ENCODE data around the gene PARD3B. TPM values are rescaled to one million over a fixed set of nuclear protein-coding genes. Genes with fewer than 3 reads are reported as not detected.

PARD3B gene
- total RNA-seq, 1 experiment from 2014 or later = 2.0 TPM

DNA sequence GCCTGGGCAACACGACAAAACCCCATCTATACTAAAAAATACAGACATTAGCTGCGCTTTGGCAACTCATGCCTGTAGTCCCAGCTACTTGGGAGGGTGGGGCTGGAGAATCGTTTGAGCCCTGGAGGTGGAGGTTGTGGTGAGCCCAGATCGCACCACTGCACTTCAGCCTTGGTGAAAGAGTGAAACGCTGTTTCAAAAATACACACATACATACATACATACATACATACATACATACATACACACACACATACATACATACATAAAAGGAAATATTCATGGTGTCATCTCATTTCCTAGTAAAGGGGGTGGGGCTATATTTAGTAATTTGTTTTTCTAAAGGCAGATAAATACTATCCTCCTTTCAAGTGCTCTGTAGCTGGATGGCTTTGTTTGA, 205.1 kb downstream of the PARD3B start (continued):
- TF ChIP-seq, protein P1, sequence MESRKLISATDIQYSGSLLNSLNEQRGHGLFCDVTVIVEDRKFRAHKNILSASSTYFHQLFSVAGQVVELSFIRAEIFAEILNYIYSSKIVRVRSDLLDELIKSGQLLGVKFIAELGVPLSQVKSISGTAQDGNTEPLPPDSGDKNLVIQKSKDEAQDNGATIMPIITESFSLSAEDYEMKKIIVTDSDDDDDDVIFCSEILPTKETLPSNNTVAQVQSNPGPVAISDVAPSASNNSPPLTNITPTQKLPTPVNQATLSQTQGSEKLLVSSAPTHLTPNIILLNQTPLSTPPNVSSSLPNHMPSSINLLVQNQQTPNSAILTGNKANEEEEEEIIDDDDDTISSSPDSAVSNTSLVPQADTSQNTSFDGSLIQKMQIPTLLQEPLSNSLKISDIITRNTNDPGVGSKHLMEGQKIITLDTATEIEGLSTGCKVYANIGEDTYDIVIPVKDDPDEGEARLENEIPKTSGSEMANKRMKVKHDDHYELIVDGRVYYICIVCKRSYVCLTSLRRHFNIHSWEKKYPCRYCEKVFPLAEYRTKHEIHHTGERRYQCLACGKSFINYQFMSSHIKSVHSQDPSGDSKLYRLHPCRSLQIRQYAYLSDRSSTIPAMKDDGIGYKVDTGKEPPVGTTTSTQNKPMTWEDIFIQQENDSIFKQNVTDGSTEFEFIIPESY (IDR thresholded peaks at IDR 0.05; ENCODE audit: extremely low read depth, insufficient replicate concordance, low read length) = no peak
- TF ChIP-seq CBX3 (IDR thresholded peaks at IDR 0.05; ENCODE audit: low read depth) (no peak), ZFX (IDR thresholded peaks at IDR 0.05) (no peak), RAD21 (IDR thresholded peaks at IDR 0.05; ENCODE audit: low read depth) (no peak), SP1 (IDR thresholded peaks at IDR 0.05; ENCODE audit: low read depth) (no peak), SRF (IDR thresholded peaks at IDR 0.05; ENCODE audit: low read depth) (no peak), ELF1 (IDR thresholded peaks at IDR 0.05; ENCODE audit: borderline replicate concordance, low read depth) (no peak)

DNA sequence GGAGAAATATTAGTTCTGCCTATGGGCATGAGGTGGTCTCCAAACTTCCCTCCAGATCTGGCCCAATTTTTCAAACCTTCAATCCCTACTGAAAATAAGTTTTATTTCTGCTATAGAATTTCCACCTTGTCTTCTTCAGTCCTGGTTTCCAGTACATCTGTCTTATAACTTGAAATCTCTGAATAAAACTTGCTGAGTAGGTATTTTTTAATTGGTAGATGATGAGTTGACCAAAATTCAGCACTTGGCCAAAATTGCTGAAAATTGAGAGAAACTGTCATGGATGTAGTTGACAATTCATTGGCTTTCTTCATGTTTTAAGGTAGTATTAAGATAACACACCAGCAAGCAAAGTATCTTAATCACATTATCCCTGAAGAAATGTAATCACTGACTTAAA, 206.2 kb downstream of the PARD3B start:
- Histone ChIP-seq H3K79me2 (ENCODE audit: insufficient read depth, low read length) (no peaks in the 10 kb centered on the region), H3K9me3 (ENCODE audit: control insufficient read depth in 1 of 2, insufficient read depth in 1 of 2, low read depth in 1 of 2, low read length in 2 of 2) (no peaks in the 10 kb centered on the region), H3K4me2 (ENCODE audit: low read length) (no peak overlapping the region), H3K4me1 (ENCODE audit: control insufficient read depth in 1 of 2, insufficient read depth in 2 of 2, low read length in 2 of 2) (no peaks in the 10 kb centered on the region), H3K9ac (ENCODE audit: low read length) (no peak overlapping the region), H3K4me3 (replicated peaks in 1 of 2; ENCODE audit: low read depth in 1 of 2, low read length in 2 of 2) (no peak overlapping the region), H4K20me1 (ENCODE audit: insufficient read depth) (no peaks in the 10 kb centered on the region), H2AFZ (ENCODE audit: low read depth, low read length, poor library complexity, severe bottlenecking) (no peak overlapping the region), H3K9me2 (ENCODE audit: insufficient read depth) (no peaks in the 10 kb centered on the region), H3K36me3 (ENCODE audit: control insufficient read depth in 1 of 2, insufficient read depth in 2 of 2, low read length in 2 of 2) (no peaks in the 10 kb centered on the region), H3K27ac (ENCODE audit: low read depth, low read length) (no peak overlapping the region), H3K27me3 (ENCODE audit: insufficient read depth, low read length) (no peaks in the 10 kb centered on the region)
- CTCF ChIA-PET = no interaction called here
- TF ChIP-seq EGR1 (IDR thresholded peaks at IDR 0.05; ENCODE audit: low read depth) (no peak), YY1 (IDR thresholded peaks at IDR 0.05; ENCODE audit: extremely low read depth, insufficient replicate concordance, low read depth, low read length) (no peak), ZFX (IDR thresholded peaks at IDR 0.05) (no peak), FOSL1 (IDR thresholded peaks at IDR 0.05; ENCODE audit: low read depth) (no peak), SP1 (IDR thresholded peaks at IDR 0.05; ENCODE audit: low read depth) (no peak), TCF7L2 (IDR thresholded peaks at IDR 0.05; ENCODE audit: borderline replicate concordance, extremely low read depth, insufficient read depth, insufficient read length) (no peak), SIN3A (IDR thresholded peaks at IDR 0.05; ENCODE audit: low read depth) (no peak), POLR2AphosphoS5 (IDR thresholded peaks at IDR 0.05; ENCODE audit: low read depth, low read length) (no peak), POLR2A (IDR thresholded peaks at IDR 0.05; ENCODE audit: borderline replicate concordance, extremely low read depth, insufficient read depth, insufficient read length) (no peak), JUND (IDR thresholded peaks at IDR 0.05) (no peak), EZH2phosphoT487 (IDR thresholded peaks at IDR 0.05; ENCODE audit: borderline replicate concordance) (no peak), ELF1 (IDR thresholded peaks at IDR 0.05; ENCODE audit: borderline replicate concordance, low read depth) (no peak), ZNF274 (IDR thresholded peaks at IDR 0.05; ENCODE audit: low read depth, low read length) (no peak), SRF (IDR thresholded peaks at IDR 0.05; ENCODE audit: low read depth) (no peak), CEBPB (IDR thresholded peaks at IDR 0.05; ENCODE audit: low read depth) (no peak)
- TF ChIP-seq, protein P1 (IDR thresholded peaks at IDR 0.05; ENCODE audit: extremely low read depth, insufficient replicate concordance, low read length) = no peak
- TF ChIP-seq, protein P2, sequence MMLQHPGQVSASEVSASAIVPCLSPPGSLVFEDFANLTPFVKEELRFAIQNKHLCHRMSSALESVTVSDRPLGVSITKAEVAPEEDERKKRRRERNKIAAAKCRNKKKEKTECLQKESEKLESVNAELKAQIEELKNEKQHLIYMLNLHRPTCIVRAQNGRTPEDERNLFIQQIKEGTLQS (IDR thresholded peaks at IDR 0.05) = no peak
- TF ChIP-seq, protein P3, sequence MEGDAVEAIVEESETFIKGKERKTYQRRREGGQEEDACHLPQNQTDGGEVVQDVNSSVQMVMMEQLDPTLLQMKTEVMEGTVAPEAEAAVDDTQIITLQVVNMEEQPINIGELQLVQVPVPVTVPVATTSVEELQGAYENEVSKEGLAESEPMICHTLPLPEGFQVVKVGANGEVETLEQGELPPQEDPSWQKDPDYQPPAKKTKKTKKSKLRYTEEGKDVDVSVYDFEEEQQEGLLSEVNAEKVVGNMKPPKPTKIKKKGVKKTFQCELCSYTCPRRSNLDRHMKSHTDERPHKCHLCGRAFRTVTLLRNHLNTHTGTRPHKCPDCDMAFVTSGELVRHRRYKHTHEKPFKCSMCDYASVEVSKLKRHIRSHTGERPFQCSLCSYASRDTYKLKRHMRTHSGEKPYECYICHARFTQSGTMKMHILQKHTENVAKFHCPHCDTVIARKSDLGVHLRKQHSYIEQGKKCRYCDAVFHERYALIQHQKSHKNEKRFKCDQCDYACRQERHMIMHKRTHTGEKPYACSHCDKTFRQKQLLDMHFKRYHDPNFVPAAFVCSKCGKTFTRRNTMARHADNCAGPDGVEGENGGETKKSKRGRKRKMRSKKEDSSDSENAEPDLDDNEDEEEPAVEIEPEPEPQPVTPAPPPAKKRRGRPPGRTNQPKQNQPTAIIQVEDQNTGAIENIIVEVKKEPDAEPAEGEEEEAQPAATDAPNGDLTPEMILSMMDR (IDR thresholded peaks at IDR 0.05 in 2 of 3, conservative IDR thresholded peaks at IDR 0.05 in 1 of 3; ENCODE audit: borderline replicate concordance in 1 of 3, insufficient read depth in 1 of 3, low read depth in 2 of 3, low read length in 2 of 3) = no peak
- intact Hi-C loops (cut with micrococcal nuclease) = no loop called here
- RAD21 ChIA-PET (ENCODE audit: low non-redundant PET in 1 of 2, low total read pairs in 2 of 2, uncharacterized antibody in 2 of 2, unreplicated experiment in 2 of 2) = no interaction called here
- BruUV-seq (replicated peaks) = no TSS peak
- POLR2A ChIA-PET = no interaction called here
- no peak for DNase-seq (ENCODE audit: low read depth, low spot score)
- ATAC-seq = no peak
